KOPT-K1 (cell line): ENCODE measurements around the gene CDKN1B.
"Not testable (repeated sequence)": the region's sequence is repeated elsewhere in the genome, so short reads cannot be mapped to it uniquely, and the experiment has no call there.

ENCODE experiments used
- H3K27ac ChIP-seq: fragments of 200-600 bp; sonication (generic); 2 replicates; pipeline ENCODE4 v1.5.1; 2016; ENCODE audit warnings: antibody characterized with exemption, mild to moderate bottlenecking, low read depth, low read length; ENCODE audit not compliant: poor library complexity, severe bottlenecking
- H3K36me3 ChIP-seq: fragments of 200-600 bp; sonication (generic); 2 replicates; pipeline ENCODE4 v1.5.1; 2017; ENCODE audit warnings: antibody characterized with exemption, mild to moderate bottlenecking, low read length, moderate library complexity; ENCODE audit not compliant: insufficient read depth
- H3K9me3 ChIP-seq: fragments of 200-600 bp; sonication (generic); 2 replicates; pipeline ENCODE4 v1.5.1; 2017; ENCODE audit warnings: antibody characterized with exemption, low read length, mild to moderate bottlenecking; ENCODE audit not compliant: insufficient read depth, poor library complexity, severe bottlenecking

CDKN1B gene

GRCh38 chr12:12725956-12726554, 8.9 kb downstream of the CDKN1B start:
- Histone ChIP-seq H3K9me3 (no peaks in the 10 kb centered on the region), H3K27ac (peak overlapping the region; percentile 99), H3K36me3 (peaks cover 11% of the 10 kb centered on the region)

GRCh38 chr12:12726555-12727093, 9.5 kb downstream of the CDKN1B start:
- peak overlapping the region; percentile 99 for H3K27ac ChIP-seq

DNA sequence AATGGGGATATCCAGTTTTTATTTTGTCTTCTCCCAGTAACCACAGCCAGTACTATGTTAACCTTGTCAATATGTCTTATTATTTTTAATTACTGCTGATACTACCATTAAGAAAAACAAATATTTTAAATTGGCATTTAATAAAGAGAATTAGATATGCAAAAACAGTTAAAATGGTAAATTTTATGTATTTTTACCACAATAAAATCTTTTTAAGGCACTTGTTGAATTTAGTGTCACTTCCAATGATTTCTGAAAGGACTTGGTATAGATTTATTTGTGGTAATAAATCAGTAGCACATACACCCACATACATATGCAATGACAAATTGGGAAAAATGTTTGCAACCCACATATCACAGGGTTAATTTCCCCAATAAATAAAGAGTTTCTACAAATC, 14.0 kb downstream of the CDKN1B start:
- Histone ChIP-seq H3K9me3 (no peaks in the 10 kb centered on the region), H3K36me3 (peaks cover 3% of the 10 kb centered on the region), H3K27ac (no peak overlapping the region)

More at GRCh38 chr12:12726555-12727093, 9.5 kb downstream of the CDKN1B start:
- Histone ChIP-seq H3K36me3 (peaks cover 6% of the 10 kb centered on the region), H3K9me3 (no peaks in the 10 kb centered on the region)

DNA sequence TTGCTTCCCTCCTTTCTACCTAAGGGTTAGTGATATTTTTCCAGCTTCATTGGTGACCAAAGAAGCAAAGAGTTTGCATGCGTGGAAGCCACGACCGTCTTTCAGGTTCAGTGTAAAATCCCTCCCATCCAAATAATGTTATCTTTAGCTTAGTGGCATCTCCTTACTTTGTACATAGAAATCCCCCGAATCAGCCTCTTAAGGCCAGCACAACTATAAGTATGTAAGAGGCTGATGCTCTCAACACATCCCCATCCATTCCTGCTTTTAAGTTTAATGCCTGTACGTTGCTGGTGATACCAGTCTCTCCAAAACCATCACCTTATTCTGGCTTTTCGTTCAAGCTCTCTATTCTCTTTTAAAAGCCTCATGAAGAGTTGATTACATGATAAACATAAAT, 14.6 kb downstream of the CDKN1B start:
- Histone ChIP-seq H3K36me3 (peaks cover 3% of the 10 kb centered on the region), H3K9me3 (no peaks in the 10 kb centered on the region), H3K27ac (no peak overlapping the region)

- Histone ChIP-seq H3K9me3 (no peaks in the 10 kb centered on the region), H3K27ac (no peak overlapping the region), H3K36me3 (no peaks in the 10 kb centered on the region; the same call in none of the 2 replicates)
Observed at GRCh38 chr12:12733118-12733517, 15.9 kb downstream of the CDKN1B start.

DNA sequence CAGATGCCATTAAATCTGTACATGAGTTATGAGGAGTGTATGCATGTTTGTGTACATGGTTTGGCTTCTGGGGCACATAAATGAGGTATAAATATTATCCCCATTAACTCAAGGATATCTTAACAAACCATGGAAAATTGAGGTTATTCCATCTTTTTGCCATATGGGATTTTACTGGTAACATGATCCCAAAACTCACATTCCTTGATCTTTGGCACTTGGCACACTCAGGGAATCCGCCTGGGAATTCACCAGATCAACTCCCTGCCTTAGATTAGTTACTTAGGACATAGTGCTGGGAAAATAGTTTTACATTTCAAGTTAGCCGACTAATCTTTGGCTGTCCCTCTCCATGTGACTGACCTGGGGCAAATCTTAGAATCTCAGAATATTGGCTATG, 16.9 kb downstream of the CDKN1B start:
- no peaks in the 10 kb centered on the region for H3K9me3 ChIP-seq
- no peak overlapping the region for H3K27ac ChIP-seq
- no peaks in the 10 kb centered on the region; the same call in 1 of the 2 replicates for H3K36me3 ChIP-seq

- no peaks in the 10 kb centered on the region for H3K9me3 ChIP-seq
- H3K36me3 ChIP-seq: no peaks in the 10 kb centered on the region; the same call in 1 of the 2 replicates
- peak overlapping the region; percentile 55 for H3K27ac ChIP-seq
Observed at GRCh38 chr12:12734561-12735071, 17.4 kb downstream of the CDKN1B start.

DNA sequence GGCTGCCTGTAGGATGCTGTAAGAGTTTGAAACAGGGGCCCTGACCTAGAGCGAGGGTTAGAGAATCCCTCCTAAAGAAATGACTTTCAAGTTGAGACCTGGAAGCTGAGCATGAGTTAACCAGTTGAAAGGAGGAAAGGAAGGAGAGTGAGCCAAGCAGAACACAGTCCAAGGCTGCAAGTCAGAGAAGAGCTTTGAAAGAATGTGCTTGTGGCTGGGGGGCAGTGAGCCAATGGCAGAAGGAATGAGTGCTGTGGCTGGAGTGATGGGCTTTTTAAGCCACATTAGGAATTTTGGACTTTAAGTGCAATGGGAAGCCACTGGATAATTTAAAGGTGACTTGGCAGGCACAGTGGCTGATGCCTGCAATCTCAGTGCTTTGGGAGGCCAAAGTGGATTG, 18.1 kb downstream of the CDKN1B start:
- peak overlapping the region; percentile 55 for H3K27ac ChIP-seq
- no peaks in the 10 kb centered on the region; the same call in 1 of the 2 replicates for H3K36me3 ChIP-seq
- no peaks in the 10 kb centered on the region for H3K9me3 ChIP-seq

GRCh38 chr12:12736759-12737676, 19.9 kb downstream of the CDKN1B start:
- no peaks in the 10 kb centered on the region; the same call in 1 of the 2 replicates for H3K36me3 ChIP-seq
- H3K27ac ChIP-seq: peak overlapping the region; percentile 75
- H3K9me3 ChIP-seq: no peaks in the 10 kb centered on the region

- not testable (repeated sequence) for H3K9me3 ChIP-seq, H3K27ac ChIP-seq, H3K36me3 ChIP-seq
Observed at GRCh38 chr12:12738152-12738551, 21.0 kb downstream of the CDKN1B start.

DNA sequence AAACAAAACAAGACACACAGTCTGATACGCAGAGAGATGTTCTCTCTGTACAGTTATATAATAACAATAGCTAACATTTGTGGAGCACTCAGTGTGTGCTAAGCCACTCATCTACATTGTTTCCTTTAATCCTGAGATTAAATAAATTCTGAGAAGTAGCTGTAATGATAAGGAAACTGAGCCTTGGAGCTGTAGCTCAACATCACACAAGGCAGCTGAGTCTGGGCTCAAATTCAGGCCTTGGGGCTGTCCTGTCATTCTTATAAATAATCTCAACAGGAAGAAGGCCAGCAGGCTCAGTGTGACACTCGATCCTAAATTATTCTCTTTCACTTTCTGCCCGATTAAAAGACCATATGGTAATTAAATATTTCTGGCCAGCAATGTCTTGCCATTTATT, 24.5 kb downstream of the CDKN1B start:
- H3K9me3 ChIP-seq: no peaks in the 10 kb centered on the region
- H3K36me3 ChIP-seq: no peaks in the 10 kb centered on the region
- H3K27ac ChIP-seq: no peak overlapping the region

- Histone ChIP-seq H3K27ac (no peak overlapping the region), H3K36me3 (no peaks in the 10 kb centered on the region), H3K9me3 (no peaks in the 10 kb centered on the region)
Observed at GRCh38 chr12:12744546-12745305, 27.6 kb downstream of the CDKN1B start.

DNA sequence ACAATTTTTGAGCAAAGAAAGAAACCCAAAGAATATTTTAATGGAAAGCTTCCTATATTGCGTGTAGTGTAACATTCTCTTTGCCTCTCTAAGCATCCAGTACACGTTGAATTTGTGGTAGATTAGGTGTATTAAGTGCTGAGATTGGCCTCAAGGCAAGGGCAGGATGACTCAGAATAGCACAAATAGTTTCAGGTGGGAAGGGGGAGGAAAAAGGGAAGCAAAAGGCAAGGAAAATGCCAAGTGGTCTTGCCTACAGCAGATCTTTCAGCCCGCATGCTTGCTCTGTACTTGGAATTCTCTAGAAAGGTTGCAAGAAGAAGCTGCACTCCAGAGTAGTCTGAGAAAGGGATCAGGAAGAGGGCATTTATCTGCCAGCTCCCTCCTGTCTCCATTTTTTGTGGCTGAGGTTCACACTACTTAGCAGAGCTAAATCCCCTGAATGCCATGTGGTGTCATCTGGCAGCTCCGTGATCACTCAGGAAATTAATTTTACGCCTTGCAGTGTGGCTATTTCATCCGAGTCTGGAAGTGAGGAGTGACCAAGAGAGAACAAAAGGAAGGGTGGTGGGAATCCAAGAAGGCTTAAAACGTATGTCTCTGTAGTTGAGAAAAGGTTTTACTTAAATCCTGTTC, 28.5 kb downstream of the CDKN1B start:
- no peak overlapping the region for H3K27ac ChIP-seq
- no peaks in the 10 kb centered on the region for H3K36me3 ChIP-seq
- H3K9me3 ChIP-seq: no peaks in the 10 kb centered on the region

DNA sequence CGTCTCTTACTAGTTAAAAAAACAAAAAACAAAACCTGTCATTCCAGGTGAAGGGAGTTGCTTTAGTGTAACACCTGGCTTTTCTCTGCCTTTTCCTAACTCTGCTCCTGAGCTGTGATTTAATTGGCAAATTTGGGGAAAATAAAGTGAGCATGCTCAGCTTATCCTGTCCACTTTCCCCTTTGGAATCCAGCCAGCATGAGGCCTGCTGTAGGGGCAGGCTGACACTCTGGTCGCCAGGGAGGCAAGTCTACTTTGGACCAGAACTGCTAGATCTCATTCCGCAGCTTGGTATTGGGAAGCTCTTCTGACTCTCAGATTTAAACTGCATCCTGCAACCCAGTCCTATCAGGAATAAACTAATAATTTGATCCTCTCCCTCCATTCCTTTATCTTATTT, 30.1 kb downstream of the CDKN1B start:
- no peaks in the 10 kb centered on the region for H3K9me3 ChIP-seq
- H3K27ac ChIP-seq: no peak overlapping the region
- no peaks in the 10 kb centered on the region; the same call in 1 of the 2 replicates for H3K36me3 ChIP-seq
